HFF-Myc (cell line): Measurements from ENCODE around the gene CEP131.

Experiments used
- DNase-seq: peaks from one replicate; pipeline ENCODE4 v3.0.0-alpha.2; 2011; ENCODE audit warnings: low read depth; ENCODE audit errors: extremely low read depth
- H3K4me3 ChIP-seq: replicated peaks from 2 replicates; pipeline ENCODE4 v1.5.1; 2011; ENCODE audit warnings: low read depth, mild to moderate bottlenecking, control low read depth, low read length
- TF ChIP-seq, protein P1 (sequence below): IDR thresholded peaks from 2 replicates; pipeline ENCODE4 v1.5.1; 2012; ENCODE audit warnings: mild to moderate bottlenecking, low read depth, low read length, control low read depth; ENCODE audit errors: missing control alignments

The CEP131 gene

DNA sequence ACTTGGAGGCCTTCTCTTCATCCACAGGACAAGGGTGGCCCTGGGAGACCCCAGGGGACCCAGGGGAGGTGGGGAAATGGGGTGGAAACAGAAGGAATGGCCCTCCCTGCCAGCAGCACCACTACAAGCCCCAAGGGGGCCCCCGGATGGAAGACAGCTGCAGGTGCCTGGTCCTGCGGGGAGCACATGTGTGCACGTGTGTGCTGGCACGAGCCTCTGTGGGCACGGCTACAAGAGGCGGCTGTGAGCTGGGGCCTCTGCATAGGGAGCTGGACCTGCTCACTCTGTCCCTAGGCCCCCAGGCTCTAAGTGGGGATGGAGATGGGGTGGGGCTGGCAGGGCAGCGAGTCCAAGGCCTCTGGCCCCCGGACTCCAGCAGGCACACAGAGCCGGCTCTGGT is 43.5 kb downstream of the CEP131 start:
- TF ChIP-seq, protein P1, sequence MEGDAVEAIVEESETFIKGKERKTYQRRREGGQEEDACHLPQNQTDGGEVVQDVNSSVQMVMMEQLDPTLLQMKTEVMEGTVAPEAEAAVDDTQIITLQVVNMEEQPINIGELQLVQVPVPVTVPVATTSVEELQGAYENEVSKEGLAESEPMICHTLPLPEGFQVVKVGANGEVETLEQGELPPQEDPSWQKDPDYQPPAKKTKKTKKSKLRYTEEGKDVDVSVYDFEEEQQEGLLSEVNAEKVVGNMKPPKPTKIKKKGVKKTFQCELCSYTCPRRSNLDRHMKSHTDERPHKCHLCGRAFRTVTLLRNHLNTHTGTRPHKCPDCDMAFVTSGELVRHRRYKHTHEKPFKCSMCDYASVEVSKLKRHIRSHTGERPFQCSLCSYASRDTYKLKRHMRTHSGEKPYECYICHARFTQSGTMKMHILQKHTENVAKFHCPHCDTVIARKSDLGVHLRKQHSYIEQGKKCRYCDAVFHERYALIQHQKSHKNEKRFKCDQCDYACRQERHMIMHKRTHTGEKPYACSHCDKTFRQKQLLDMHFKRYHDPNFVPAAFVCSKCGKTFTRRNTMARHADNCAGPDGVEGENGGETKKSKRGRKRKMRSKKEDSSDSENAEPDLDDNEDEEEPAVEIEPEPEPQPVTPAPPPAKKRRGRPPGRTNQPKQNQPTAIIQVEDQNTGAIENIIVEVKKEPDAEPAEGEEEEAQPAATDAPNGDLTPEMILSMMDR: no peak
- DNase-seq: no peak

DNA sequence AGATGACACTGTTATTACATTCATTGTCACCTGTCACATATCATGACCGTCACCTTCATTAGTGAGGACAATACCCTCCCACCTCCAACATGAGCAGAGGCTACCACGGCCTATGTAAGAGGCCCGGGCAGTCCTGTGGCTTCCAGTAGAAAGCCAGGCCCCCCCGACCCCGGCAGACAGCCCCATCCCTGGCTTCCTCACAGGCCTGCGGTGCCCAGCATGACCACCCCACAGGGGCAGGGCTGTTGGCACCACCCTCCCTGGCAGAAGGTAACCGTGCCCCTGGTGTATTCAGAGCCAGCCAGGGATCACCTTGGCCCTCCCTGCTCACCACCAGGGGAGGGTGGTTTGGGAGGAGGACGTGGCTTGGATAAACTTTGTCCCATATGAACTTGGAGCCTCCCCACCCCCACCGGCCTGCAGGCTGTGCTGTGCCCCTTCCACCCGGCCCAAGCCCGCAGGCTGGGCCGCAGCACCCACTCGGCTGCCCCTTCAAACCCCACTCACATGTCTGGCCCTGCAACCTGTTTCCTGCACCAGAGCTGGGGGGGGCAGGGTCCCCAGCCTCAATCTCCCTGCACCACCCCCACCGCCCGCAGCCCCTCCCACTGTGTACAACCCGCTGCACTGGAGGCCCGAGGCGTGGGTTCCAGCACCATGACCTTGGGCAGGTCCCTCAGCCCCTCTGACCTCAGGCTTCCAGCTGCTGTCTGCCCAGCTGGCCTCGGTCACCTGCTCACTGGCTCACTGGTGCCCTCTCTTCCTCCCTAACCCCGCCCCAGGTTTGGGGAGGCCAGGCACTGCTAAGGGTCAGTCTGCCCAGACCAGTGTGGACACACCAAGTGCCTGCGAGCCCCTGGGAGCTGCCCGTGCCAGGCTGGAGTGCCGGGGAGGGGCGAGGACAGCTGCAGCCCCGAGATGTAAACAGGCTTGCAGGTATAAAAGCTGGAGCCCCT is 44.4 kb downstream of the CEP131 start:
- no peak overlapping the region for H3K4me3 ChIP-seq
- TF ChIP-seq, protein P1: no peak
- no peak for DNase-seq

More for the DNA sequence above, 43.5 kb downstream of the CEP131 start:
- H3K4me3 ChIP-seq: no peak overlapping the region

DNA sequence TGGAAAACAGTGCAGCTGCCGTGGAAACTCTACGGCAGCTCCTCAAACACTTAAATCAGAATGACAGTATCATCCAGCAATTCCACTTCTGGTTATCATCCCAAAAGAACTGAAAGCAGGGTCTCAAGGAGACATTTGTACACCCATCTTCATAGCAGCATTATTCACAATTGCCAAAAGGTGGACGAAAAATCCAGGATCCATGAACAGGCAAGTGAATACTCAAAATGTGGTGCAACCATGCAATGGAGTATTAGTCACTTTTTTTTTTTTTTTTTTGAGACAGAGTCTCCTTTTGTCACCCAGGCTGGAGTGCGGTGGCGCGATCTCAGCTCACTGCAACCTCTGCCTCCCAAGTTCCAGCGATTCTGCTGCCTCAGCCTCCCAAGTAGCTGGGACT is 46.1 kb downstream of the CEP131 start:
- H3K4me3 ChIP-seq: no peak overlapping the region
- TF ChIP-seq, protein P1: no peak
- no peak for DNase-seq

DNA sequence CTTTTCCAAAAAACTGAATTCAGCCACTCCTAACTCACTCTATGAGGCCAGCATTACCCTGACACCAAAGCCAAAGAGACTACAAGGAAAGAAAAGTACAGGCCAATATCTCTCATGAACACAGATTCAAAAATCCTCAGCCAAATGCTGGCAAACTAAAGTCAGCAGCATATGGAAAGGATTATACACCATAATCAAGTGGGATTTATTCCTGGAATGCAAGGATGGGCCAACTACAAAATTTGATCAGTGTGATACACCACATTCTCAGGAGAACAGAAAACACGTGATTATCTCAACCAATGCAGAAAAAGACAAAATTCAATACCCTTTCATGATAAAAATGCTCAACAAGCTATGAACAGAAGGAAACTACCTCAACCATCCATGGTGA is 49.0 kb downstream of the CEP131 start:
- TF ChIP-seq, protein P1: no peak
- DNase-seq: peak; percentile 12
- H3K4me3 ChIP-seq: no peak overlapping the region

DNA sequence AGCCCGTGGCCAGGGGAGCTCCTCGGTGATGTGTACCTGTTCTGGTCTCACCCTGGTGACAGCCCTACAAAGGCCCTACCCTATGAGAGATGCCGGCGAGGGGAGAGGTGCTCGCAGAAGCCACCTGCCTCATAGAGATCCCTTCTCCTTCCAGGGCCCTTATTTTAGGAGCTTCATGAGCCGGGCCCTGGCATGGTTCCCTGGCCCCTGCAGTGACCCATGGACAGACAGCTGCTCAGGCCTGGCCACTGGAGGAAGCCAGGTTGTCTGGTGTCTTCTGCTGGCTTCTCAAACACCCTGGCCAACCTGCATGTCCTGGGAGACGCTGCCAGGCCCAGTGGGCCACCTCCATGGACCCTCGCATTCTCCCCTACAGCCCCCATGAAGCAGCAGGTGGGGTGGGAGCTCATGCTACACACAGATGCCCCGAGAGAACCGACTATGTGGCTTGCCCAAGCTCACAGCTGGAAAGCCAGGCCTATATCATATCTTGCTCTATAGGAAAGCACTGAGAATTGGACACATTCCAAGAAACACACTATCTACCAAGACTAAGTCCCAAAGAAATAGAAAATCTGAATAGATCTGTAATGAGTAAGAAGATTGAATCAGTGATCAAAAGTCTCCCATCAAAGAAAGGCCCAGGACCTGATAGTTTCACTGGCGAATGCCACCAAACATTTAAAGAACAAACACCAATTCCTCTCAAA is 49.6 kb downstream of the CEP131 start:
- no peak for DNase-seq
- TF ChIP-seq, protein P1: no peak
- no peak overlapping the region for H3K4me3 ChIP-seq

DNA sequence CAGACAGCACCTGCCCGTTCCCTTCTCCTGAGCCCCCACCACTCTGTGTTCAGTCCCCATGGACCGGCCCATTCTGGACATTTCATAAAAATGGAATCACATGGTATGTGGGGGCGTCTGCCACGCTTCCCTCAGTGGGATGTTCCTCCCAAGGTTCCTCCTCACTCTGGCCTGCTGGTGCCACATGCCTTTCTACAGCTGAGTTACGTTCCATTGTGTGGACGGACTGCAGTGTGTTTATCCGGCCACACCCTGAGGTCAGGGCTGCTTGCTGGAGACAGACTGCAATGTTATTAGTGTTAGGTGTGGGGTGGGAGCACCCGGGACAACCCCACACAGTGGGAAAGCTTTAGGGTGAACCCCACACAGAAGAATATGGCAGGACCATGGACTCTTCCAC is 50.8 kb downstream of the CEP131 start:
- TF ChIP-seq, protein P1: no peak
- no peak for DNase-seq
- H3K4me3 ChIP-seq: no peak overlapping the region
